ENCODE results near the gene WNT5B. TPM values are rescaled to one million over a fixed set of nuclear protein-coding genes. Genes with fewer than 3 reads are reported as not detected.

WNT5B gene
- polyA plus RNA-seq, 1 of the 3 experiments (the other 2 are of a cell fraction): 29.3 TPM

DNA sequence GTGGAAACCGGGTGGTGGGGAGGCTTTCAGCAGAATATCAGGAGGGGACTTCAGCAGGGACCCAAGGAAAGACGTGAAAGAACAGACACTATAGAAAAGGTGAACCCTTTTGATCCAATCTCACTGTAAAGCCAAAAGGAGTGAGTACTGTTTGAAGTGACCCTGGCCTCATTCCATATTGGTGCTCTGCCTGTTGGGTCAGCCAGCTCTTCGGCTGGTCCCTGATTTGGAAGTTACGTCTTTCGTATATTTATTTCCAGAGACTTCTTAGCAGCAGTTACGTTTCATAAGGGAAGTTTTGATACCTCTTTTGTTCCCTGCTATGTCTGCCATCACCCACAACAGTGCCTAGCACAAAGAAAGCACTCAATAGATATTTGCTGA is 21.9 kb downstream of the WNT5B start (continued):
- TF ChIP-seq EZH2phosphoT487 (IDR thresholded peaks at IDR 0.05; ENCODE audit: borderline replicate concordance, low read depth) (no peak), NRF1 (IDR thresholded peaks at IDR 0.05; ENCODE audit: low read depth, low read length) (no peak), SIN3A (IDR thresholded peaks at IDR 0.05; ENCODE audit: borderline replicate concordance, low read depth, low read length) (no peak)

- TF ChIP-seq SMC3 (IDR thresholded peaks at IDR 0.05; ENCODE audit: low read depth, low read length) (no peak), NRF1 (IDR thresholded peaks at IDR 0.05; ENCODE audit: low read depth, low read length) (no peak), ZBTB33 (IDR thresholded peaks at IDR 0.05; ENCODE audit: borderline replicate concordance, low read depth) (no peak), RXRA (IDR thresholded peaks at IDR 0.05; ENCODE audit: borderline replicate concordance, low read depth) (no peak), MEF2A (IDR thresholded peaks at IDR 0.05; ENCODE audit: borderline replicate concordance, low read depth) (no peak), RFX5 (IDR thresholded peaks at IDR 0.05; ENCODE audit: low read length) (no peak), ELF1 (IDR thresholded peaks at IDR 0.05) (no peak), GATA2 (CRISPR knock-in tag; IDR thresholded peaks at IDR 0.05) (no peak), FOXJ3 (CRISPR knock-in tag; IDR thresholded peaks at IDR 0.05) (no peak), POLR2AphosphoS5 (IDR thresholded peaks at IDR 0.05; ENCODE audit: low read depth, low read length) (no peak), CHD2 (IDR thresholded peaks at IDR 0.05; ENCODE audit: low read length, partially characterized antibody) (no peak), TEAD4 (IDR thresholded peaks at IDR 0.05; ENCODE audit: borderline replicate concordance, insufficient read depth) (no peak)
- TF ChIP-seq, protein P1, sequence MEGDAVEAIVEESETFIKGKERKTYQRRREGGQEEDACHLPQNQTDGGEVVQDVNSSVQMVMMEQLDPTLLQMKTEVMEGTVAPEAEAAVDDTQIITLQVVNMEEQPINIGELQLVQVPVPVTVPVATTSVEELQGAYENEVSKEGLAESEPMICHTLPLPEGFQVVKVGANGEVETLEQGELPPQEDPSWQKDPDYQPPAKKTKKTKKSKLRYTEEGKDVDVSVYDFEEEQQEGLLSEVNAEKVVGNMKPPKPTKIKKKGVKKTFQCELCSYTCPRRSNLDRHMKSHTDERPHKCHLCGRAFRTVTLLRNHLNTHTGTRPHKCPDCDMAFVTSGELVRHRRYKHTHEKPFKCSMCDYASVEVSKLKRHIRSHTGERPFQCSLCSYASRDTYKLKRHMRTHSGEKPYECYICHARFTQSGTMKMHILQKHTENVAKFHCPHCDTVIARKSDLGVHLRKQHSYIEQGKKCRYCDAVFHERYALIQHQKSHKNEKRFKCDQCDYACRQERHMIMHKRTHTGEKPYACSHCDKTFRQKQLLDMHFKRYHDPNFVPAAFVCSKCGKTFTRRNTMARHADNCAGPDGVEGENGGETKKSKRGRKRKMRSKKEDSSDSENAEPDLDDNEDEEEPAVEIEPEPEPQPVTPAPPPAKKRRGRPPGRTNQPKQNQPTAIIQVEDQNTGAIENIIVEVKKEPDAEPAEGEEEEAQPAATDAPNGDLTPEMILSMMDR (IDR thresholded peaks at IDR 0.05): no peak
- TF ChIP-seq, protein P2, sequence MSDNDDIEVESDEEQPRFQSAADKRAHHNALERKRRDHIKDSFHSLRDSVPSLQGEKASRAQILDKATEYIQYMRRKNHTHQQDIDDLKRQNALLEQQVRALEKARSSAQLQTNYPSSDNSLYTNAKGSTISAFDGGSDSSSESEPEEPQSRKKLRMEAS (IDR thresholded peaks at IDR 0.05; ENCODE audit: low read depth): no peak
- Histone ChIP-seq H3K4me3 (ENCODE audit: low read depth in 2 of 2, low read length in 1 of 2) (no peak overlapping the region), H3K36me3 (replicated peaks in 1 of 2; ENCODE audit: control insufficient read depth in 1 of 2, insufficient read depth in 2 of 2, low read length in 1 of 2) (peaks cover 0 to 22% of the 10 kb centered on the region in 2 experiments), H3F3A (replicated peaks; ENCODE audit: insufficient read depth) (peaks cover 3% of the 10 kb centered on the region), H3K9me3 (no peaks in the 10 kb centered on the region), H2AFZ (ENCODE audit: low read depth) (no peak overlapping the region), H4K20me1 (ENCODE audit: insufficient read depth) (peaks cover 8% of the 10 kb centered on the region; the same call in 1 of the 2 replicates), H3K9ac (no peak overlapping the region), H3K4me2 (no peak overlapping the region), H3K4me1 (ENCODE audit: control insufficient read depth in 1 of 2, insufficient read depth in 2 of 2, low read depth in 1 of 2, low read length in 1 of 2) (peaks cover 0 to 11% of the 10 kb centered on the region in 2 experiments; a peak in 1 of 4 replicates), H3K27ac (ENCODE audit: low read depth in 2 of 2, low read length in 1 of 2) (no peak overlapping the region), H3K9me2 (no peaks in the 10 kb centered on the region), H3K27me3 (ENCODE audit: insufficient read depth) (no peaks in the 10 kb centered on the region), H3K79me2 (ENCODE audit: insufficient read depth) (no peaks in the 10 kb centered on the region; the same call in 1 of the 2 replicates)
- no peak for DNase-seq
- ChIA-PET POLR2A (no interaction called here), CTCF (interaction anchor here (0.6 to 20.8 kb wide), 18 partner anchors 8 to 855 kb away, joined by 3 to 605 read pairs (median 9); partner anchors contain the start of genes ADIPOR2 and WNT5B)
These were observed 22.9 kb downstream of the WNT5B start for GRCh38 chr12:1651946-1652345.

Data from SK-N-SH (cell line).